Ureter (tissue), 1 donor: ENCODE results near the gene ZNF451. TPM values are rescaled to one million over a fixed set of nuclear protein-coding genes. Genes with fewer than 3 reads are reported as not detected.
"Not testable (repeated sequence)": the region's sequence is repeated elsewhere in the genome, so short reads cannot be mapped to it uniquely, and the experiment has no call there.

Source experiments
- DNase-seq: peaks from one replicate; pipeline ENCODE4 v3.0.0-alpha.2; 2020; ENCODE audit warnings: low spot score
- total RNA-seq: library from RNA; stranded (reverse); gene quantifications from one replicate; pipeline ENCODE4 v1.2.4, GENCODE V29; 2023
- donor health status: DM: yes; HTN: yes; CAD: no.

The ZNF451 gene, protein sequence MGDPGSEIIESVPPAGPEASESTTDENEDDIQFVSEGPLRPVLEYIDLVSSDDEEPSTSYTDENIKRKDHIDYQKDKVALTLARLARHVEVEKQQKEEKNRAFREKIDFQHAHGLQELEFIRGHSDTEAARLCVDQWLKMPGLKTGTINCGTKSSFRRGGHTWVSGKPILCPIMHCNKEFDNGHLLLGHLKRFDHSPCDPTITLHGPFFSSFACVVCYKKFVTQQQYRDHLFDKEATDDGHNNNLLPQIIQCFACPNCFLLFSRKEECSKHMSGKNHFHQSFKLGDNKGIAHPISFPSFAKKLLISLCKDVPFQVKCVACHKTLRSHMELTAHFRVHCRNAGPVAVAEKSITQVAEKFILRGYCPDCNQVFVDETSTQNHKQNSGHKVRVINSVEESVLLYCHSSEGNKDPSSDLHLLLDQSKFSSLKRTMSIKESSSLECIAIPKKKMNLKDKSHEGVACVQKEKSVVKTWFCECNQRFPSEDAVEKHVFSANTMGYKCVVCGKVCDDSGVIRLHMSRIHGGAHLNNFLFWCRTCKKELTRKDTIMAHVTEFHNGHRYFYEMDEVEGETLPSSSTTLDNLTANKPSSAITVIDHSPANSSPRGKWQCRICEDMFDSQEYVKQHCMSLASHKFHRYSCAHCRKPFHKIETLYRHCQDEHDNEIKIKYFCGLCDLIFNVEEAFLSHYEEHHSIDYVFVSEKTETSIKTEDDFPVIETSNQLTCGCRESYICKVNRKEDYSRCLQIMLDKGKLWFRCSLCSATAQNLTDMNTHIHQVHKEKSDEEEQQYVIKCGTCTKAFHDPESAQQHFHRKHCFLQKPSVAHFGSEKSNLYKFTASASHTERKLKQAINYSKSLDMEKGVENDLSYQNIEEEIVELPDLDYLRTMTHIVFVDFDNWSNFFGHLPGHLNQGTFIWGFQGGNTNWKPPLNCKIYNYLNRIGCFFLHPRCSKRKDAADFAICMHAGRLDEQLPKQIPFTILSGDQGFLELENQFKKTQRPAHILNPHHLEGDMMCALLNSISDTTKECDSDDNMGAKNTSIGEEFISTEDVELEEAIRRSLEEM
- 91.3 TPM for total RNA-seq

DNA sequence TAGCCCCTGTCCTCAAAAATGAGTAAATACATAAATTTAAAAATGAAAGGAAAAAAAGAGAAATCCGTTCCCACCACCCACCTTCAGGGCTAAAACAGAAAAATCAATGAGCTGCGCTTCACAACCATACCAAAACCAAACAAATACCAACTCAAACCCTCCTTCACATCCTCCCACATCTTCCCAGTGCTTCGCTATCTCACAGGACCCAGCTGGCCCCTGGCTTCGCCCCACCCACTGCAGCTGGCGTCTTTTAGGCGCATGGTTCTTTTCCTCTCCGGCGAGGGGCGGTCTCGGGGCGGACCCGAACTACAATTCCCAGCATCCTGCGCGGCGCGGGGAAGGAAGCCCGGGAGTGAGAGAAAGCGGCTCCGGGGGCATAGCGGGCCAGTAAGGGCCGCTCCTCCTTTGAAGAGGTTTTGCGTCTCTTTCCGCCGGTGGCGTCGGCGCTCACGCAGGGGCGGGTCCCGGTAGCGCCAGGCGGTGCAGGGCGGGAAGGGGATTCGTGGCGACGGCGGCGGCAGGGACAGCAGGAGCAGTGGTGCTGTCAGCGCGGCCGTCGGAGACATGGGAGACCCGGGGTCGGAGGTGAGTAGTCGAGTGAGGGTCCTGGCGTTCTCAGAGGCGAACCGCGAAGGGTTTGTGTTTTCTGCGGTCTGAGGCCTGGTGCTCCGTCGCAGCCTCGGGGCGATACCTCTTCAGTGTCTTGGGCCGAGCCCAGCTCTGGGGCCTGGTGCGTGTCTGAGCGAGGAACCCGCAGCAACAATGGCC is at the start of gene ZNF451:
TSS of gene ZNF451 (plus strand) at position 502 of the 771 bp plus-strand sequence. CDS start at position 568, 66 bp downstream.
- DNase-seq = peak; percentile 98

DNA sequence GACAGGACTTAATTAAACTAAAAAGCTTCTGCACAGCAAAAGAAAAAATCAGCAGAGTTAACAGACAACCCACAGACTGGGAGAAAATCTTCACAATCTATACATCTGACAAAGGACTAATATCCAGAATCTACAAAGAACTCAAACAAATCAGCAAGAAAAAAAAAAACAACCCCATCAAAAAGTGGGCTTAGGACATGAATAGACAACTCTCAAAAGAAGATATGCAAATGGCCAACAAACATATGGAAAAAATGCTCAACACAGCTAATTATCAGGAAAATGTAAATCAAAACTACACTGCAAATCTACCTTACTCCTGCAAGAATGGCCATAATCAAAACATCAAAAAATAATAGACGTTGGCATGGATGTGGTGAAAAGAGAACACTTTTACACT is 45.9 kb upstream of the ZNF451 start:
- DNase-seq = not testable (repeated sequence)

DNA sequence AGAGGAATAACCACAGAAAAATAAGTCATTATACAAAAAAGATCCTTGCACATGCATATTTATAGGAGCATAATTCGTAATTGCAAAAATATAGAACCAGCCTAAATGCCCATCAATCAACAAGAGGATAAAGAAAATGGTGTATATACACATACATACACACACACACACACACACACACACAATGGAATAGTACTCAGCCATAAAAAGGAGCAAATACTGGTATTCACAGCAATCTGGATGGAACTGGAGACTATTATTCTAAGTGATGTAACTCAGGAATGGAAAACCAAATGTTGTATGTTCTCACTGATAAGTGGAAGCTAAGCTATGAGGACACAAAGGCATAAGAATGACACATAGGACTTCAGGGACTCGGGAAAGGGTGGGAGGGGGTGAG is 45.4 kb upstream of the ZNF451 start:
- DNase-seq = no peak

DNA sequence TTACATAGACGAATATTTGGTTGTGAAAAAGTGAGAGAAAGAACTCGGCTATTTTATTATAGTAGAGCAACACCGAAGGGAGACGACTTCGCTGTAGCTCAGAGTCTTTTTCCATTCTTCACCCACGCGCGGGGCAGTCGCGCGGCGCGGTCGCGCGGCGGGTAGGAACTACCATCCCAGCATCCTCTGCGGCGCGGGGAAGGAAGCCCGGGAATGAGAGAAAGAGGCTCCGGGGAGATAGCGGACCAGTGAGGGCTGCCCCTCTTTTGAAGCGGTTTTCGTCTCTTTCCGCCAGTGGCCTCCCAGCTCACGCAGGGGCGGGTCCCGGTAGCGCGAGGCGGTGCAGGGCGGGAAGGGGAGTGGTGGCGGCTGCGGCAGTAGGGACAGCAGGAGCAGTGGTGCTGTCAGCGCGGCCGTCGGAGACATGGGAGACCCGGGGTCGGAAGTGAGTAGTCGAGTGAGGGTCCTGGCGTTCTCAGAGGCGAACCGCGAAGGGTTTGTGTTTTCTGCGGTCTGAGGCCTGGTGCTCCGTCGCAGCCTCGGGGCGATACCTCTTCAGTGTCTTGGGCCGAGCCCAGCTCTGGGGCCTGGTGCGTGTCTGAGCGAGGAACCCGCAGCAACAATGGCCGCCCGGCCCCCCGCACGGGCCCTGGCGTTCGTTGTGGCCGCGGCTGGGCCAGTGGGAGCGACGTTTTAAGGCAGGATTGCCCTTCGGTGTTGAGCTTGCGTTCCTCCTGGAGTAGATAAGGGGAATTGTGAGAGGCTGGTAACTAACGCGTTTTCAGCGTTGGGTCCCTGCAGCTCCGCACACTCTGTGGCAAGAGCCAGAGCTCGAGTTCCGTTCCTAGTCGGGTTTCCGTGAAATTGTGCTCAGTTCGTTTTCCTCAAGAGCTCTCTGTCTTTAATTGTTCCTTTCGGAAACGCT is 43.4 kb upstream of the ZNF451 start, which contains the start of gene KIAA1586:
TSS of gene KIAA1586 (plus strand) at position 362 of the 925 bp plus-strand sequence. CDS start at position 425, 63 bp downstream.
- peak; percentile 90 for DNase-seq

DNA sequence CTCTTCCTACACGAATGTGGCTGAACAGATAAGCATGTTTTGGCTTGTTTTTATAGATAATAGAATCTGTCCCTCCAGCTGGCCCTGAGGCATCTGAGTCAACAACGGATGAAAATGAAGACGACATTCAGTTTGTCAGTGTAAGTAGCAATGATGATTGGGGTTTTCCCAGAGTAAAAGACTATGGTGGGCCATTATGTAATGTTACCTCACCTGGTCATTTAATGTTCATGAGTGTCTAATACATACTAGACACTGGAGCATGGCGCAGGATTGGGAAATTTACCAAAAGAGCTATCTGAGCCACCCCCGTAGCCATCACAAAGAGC is 42.8 kb upstream of the ZNF451 start:
- DNase-seq = not testable (repeated sequence)

DNA sequence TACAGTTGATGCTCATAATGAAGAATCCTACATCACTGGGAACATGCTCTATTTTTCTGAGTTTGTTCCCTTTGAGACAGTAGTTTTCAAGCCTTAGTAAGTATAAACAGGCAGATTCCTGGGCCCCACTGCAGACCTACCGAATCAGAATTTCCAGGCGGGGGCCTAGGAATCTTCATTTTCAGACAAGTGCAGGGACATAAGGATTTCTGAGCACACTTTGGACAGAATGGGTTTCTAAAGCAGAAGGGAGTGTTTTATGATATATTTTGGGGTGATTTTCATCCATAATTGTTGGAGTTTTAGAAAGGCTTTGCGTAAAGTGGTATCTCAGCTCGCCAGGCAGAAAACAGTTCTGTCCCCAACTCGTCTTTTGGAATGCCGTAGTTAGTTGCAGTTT is 42.1 kb upstream of the ZNF451 start:
- not testable (repeated sequence) for DNase-seq

DNA sequence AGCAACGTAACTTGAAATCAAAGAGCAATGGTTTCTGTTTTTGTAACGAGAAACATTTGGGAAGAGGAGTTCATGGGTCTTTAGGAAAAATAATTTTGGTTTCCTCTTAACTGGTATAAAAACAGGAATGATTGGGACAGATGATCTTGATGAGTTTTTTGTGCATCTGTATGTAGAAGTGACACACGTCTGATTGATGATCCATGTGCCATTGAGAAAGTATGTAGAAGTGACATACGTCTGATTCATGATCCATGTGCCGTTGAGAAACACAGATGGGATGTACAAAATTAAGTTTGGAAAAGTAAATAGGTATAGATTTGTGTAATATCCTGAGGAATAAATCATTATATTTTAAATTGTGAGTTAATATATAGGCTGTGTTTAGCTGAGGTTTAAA is 41.4 kb upstream of the ZNF451 start:
- no peak for DNase-seq

DNA sequence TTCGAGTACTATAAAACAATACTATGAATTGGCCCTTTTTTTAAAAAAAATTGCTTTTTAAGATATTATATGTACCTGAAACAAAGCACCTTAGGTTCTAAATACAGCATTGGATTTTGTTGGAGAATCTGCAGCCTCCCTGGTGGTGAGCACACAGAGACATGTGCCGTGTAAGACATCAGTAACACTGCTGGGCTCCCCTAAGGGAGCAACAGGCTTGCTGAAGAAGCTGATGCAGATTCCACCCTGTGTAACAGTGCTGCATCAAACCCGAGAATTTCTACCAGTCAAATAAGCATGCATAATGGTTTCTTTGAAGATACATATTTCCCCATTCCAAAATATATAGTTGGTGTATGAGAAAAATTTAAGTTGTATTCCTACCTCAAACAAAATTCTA is 26.1 kb upstream of the ZNF451 start:
- no peak for DNase-seq

DNA sequence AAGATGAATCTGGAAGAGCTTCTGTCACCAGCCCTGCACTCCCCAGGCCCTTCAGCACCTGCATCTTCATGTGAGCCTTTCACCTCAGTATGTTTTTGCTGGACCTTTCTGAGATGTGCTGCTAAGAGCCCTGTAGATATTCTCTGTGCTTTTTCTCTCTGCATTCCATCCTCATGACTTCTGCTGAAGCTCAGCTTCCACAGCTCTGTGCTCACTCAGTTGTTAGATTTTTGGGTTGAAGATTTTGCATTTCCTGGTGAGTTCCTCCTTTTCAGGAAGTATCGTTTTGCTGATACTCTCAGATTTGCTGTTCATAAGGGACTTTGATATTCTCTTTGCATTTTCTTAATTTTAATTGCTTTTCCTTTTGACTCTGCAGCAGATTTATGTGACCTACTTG is 25.2 kb upstream of the ZNF451 start:
- no peak for DNase-seq

DNA sequence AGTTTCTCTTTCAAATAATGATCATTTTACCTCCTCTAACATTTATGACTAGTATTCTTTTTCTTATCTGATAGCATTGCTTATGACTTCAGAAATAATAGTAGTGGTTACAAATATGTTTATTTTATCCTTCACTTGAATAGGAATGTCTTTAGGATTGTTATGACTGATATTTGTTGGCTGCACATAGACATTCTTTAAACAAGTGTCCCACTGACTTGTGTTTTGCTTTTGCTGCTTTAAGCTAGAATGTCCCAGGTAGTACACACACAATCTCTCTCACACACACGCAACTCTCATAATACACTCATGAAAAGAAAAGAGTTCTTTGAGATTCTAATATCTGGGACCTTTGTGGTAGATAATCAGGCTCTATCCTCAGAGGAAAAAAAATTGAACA is 21.9 kb upstream of the ZNF451 start:
- DNase-seq = no peak

DNA sequence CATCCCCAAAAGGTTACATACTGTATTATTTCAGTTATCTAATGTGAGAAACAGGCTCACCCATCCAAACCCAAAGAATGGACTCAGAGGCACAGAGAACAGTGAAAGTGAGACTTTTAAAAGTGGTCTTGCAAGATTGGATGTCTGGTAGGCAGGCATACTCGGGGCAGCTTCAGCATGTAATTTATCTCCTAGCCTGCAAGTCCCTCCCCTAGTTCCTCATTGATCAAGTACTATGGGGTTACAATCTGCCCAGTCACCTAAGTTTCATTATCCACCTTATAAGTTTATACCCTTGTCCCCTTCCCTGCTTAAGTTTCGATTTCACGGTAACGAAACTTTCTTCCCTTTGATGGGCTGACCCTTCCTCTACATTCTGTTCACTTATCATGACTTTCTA is 20.8 kb upstream of the ZNF451 start:
- DNase-seq = no peak

DNA sequence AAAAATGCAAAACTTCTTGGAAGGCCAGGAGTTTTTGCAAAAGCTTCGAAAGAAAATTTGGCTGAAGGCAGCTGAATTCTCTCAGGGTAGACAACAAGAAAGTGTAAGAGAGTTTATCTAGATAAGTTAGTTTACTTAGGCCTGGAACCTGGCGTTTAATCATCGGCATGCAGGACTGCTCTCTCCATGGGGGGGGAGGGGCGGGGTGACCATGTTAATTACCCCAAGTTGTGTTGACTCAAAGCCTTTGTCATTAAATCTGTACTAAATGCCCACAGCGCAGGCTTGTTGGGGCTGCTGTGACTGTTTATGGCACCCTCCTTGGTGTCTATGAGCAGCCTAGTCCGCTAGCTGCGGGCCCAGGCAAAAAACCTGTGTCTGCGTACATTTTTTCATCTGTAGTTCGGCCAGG is 20.1 kb upstream of the ZNF451 start:
- DNase-seq = no peak

DNA sequence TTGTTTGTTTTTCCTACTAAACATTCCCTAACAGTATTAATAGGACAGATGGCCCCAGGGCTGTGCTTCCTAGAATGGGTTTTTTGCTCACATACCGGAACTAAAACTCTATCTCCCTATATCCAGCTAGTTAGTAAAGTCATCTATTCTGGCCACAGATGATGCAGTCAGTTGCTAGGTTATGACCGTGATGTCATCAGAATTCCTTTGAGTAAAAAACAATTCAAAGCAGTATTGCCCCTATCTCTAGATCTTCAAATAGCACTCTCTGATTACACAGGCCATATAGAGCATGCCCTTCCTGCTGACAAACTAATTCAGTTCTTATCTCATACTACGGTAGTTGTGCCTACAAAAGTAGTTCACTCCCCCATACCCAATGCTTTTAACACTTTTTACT is 17.9 kb upstream of the ZNF451 start:
- DNase-seq = no peak

DNA sequence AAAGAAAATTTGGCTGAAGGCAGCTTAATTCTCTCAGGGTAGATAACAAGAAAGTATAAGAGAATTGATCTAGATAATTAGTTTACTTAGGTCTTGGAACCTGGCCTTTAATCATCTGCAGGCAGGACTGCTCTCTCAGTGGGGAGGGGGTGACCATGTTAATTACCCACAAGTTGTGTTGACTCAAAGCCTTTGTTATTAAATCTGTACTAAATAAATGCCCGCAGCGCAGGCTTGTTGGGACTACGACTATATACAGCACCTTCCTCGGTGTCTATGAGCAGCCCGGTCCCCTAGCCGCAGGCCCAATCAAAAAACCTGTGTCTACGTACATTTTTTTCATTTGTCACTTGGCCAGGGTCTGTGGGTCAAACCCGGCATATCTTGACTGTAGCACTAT is 15.6 kb upstream of the ZNF451 start:
- no peak for DNase-seq

DNA sequence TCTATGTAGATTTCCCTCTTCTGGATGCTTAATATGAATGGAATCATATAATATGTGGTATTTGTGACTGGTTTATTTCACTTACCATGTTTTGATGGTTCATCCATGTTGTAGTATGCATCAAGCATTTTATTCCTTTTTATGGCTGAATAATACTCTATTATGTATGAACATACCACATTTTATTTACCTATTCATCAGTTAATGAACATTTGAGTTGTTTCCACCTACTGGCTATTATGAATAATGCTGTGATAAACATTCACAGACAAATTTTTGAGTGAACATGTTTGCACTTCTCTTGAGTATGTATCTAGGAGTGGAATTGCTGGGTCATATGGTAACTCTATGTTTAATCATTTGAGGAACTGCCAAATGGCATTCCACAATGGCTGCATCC is 14.9 kb upstream of the ZNF451 start:
- no peak for DNase-seq

DNA sequence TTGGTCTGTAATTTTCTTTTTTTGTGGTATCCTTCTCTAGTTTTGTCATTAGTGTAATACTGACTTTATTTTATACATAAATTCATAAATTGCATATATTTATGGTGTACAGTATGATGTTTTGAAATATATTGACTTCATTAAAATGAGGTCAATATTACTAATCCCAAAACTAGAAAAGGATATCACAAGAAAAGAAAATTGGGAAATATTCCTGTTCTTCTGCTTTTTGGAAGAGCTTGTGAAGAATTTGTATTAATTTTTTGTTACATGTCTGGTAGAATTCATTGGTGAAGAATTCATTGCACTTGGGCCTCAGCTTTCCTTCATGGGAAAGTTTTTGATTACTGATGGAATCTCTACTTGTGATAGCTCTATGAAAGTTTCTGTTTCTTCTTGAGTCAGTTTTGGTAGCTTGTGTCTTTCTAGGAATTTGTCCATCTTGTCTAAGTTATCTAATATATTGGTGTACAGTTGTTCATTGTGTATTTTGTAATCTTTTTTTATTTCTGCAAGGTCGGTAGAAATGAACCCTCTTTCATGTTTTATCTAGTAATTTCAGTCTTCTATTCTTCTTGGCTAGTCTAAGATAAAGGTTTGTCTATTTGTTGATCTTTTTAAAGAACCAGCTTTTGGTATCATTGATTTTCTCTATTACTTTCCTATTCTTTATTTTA is 11.3 kb upstream of the ZNF451 start:
- no peak for DNase-seq

DNA sequence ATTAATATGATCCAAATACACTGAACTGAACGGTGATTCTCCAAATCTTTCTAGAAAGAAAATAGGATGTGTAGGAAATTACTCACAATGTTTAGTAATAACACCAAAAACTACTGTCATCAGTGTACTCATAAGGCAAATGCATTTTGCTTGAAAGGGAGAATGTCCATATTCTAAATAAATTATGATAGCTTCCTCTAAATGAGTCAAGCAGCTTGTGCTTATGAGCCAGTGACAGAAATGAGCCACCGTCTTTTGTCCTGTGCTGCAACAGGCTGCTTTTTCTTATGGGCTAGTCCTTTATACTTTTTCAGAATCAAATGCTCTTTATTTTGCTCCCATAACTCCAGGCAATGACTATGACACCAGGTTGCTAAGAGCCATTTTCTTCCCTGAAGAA is 4.5 kb upstream of the ZNF451 start:
- DNase-seq = no peak

DNA sequence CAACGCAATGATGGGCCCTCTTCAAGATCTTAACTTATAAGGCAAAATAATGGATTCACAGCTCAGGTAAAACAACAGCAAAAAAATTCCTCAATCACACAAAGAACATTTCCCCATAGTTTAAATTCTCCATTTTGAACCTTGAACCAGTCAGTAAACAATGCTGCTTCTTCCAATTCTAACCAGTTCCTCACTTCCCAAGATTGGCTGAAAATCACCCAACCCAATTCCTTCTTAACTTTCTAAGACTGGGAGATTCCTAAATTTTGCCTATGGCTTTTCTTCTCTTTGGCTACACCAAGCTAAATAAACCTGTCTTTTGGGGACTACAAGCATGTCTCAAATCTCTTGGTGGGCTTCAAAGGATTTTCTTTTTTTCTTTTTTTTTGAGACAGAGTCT is 3.1 kb upstream of the ZNF451 start:
- DNase-seq = no peak

DNA sequence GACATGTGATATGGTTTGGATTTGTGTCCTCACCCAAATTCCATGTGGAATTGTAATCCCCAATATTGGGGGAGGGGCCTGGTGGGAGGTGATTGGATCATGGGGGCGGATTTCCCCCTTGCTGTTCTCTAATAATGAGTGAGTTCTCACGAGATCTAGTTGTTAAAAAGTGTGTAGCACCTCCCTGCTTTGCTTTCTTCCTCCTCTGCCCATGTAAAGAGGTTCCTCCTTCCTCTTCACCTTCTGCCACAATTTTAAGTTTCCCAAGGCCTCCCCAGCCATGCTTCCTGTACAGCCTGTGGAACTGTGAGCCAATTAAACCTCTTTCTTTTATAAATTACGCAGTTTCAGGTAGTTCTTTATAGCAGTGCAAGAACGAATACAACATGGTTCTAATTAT is 2.1 kb upstream of the ZNF451 start:
- no peak for DNase-seq

DNA sequence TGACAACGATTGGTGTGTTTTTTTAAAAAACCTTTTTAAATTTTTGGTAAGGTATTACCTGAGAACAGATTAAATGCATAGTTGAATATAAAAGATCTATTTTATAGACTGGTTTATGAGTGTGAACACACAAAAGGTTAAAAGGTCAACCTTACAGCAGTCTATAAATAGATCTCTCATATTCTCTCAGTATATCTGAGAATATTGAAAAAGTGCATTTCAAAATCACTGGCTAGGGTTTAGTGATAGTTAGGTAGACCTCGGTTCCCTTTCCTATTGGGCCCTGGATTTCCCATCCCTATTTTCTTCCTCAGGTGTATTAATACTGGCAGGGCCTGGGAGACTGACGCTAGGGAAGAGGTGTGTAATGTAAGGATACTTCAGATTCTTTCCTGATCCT is 723 bp upstream of the ZNF451 start:
- DNase-seq = no peak
